Endodermal cell (in vitro differentiated cells): ENCODE data around the gene C19orf53. TPM values are rescaled to one million over a fixed set of nuclear protein-coding genes. Genes with fewer than 3 reads are reported as not detected.
A peak's percentile ranks its signal among the peaks of the same experiment; 100 is the strongest.

ENCODE experiments used
- DNase-seq: peaks from one replicate; pipeline ENCODE4 v3.0.0-alpha.2; 2017
- H3K27ac ChIP-seq: 2 replicates; pipeline ENCODE4 v1.5.1; 2013; ENCODE audit warnings: mild to moderate bottlenecking, low read depth, low read length, moderate library complexity
- H3K27me3 ChIP-seq: 2 replicates; pipeline ENCODE4 v1.6.1; 2013; ENCODE audit warnings: mild to moderate bottlenecking, low read length, moderate library complexity; ENCODE audit not compliant: insufficient read depth, control insufficient read depth, poor library complexity, severe bottlenecking
- H3K36me3 ChIP-seq: 2 replicates; pipeline ENCODE4 v1.7.0; 2013; ENCODE audit warnings: mild to moderate bottlenecking, low read length, moderate library complexity; ENCODE audit not compliant: control insufficient read depth, insufficient read depth
- H3K4me1 ChIP-seq: one replicate; pipeline ENCODE4 v1.7.0; 2013; ENCODE audit warnings: low read length; ENCODE audit not compliant: control insufficient read depth, insufficient read depth
- H3K4me3 ChIP-seq: 2 replicates; pipeline ENCODE4 v1.5.1; 2013; ENCODE audit warnings: mild to moderate bottlenecking, low read length, moderate library complexity
- H3K9ac ChIP-seq: 2 replicates; pipeline ENCODE4 v1.6.1; 2013; ENCODE audit warnings: mild to moderate bottlenecking, low read length, moderate library complexity; ENCODE audit not compliant: poor library complexity, severe bottlenecking; ENCODE audit errors: extremely low read depth
- H3K9me3 ChIP-seq: 2 replicates; pipeline ENCODE4 v1.6.1; 2013; ENCODE audit warnings: mild to moderate bottlenecking, low read length, moderate library complexity; ENCODE audit not compliant: control insufficient read depth
- H3K27ac Mint-ChIP-seq: 2 replicates; pipeline ENCODE4 v1.8.0; 2020; ENCODE audit warnings: mixed read lengths
- H3K27me3 Mint-ChIP-seq: 2 replicates; pipeline ENCODE4 v1.8.0; 2021; ENCODE audit warnings: mild to moderate bottlenecking, mixed read lengths; ENCODE audit not compliant: insufficient read depth
- H3K36me3 Mint-ChIP-seq: 2 replicates; pipeline ENCODE4 v1.8.0; 2020; ENCODE audit warnings: low read depth, mixed read lengths
- H3K4me1 Mint-ChIP-seq: 2 replicates; pipeline ENCODE4 v1.8.0; 2020; ENCODE audit warnings: mixed read lengths
- H3K4me3 Mint-ChIP-seq: 2 replicates; pipeline ENCODE4 v1.8.0; 2020; ENCODE audit warnings: mild to moderate bottlenecking, moderate library complexity, mixed read lengths
- H3K9me3 Mint-ChIP-seq: 2 replicates; pipeline ENCODE4 v1.8.0; 2020; ENCODE audit warnings: mild to moderate bottlenecking, mixed read lengths
- WGBS, 2 experiments: methylation state at CpG; one replicate each; pipeline versions ENCODE4 v1.1.5 to v1.1.7; 2013; ENCODE audit warnings: missing lambda C conversion rate in 2 of 2, mixed read lengths in 1 of 2; ENCODE audit not compliant: insufficient coverage in 1 of 2, insufficient read length in 1 of 2; 5-methylcytosine and 5-hydroxymethylcytosine counted together
- total RNA-seq, 2 donors: library from RNA; stranded (reverse); fragmentation: NEBNext Ultra II Directional in 1 of 2; extraction: Animal tissue kit (Norgen Biotek cat#: 25700) in 1 of 2; gene quantifications; 2 replicates in 1 of 2; 3 replicates in 1 of 2; pipeline ENCODE4 v1.2.1, GENCODE V29; 2021
- TF ChIP-seq, protein P1 (sequence below): fragments of 200-600 bp; sonication (generic); conservative IDR thresholded peaks from 2 replicates; pipeline ENCODE4 v1.5.0; 2021; ENCODE audit warnings: antibody characterized with exemption, mild to moderate bottlenecking

C19orf53 gene
- total RNA-seq, 2 donors from 2014 or later, result 106 to 114 TPM

DNA sequence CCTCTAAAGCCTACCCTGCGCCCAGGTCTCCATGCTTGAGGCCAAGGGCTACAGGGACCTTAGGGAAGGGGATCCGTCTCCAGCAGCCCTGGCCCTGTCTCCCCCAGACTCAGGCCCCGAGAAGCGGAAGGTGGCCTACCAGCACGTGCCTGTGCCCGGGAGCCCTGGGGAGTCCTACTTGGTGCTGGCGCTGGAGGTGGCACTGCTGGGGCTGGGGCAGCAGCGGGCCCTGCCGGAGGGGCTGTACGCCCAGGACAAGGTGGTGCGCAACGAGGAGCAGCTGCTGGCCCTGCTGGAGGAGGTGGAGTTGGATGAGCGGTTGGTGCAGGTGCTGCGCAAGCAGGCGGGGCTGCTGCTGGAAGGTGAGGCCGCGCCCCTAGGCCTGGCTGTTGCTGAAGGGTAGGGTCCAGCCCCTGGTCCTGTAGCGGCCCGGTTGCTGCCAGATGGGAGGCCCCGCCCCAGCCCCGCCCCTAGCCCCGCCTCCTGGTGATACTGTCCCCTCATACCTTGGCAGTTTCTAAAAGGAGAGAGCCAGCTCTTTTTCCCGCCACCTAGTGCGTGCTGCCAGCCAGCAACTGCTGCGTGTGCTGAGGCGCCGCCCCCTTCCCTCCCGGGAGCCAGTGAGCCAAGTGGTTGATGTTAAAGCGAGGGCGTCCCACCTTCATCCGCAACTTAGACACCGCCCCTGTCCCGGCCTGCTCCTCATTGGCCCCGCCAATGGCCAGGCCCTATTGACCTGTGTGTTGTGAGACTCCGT, 43.5 kb downstream of the C19orf53 start:
- Histone ChIP-seq H3K4me1 (no peaks in the 10 kb centered on the region), H3K27me3 (no peaks in the 10 kb centered on the region), H3K36me3 (peaks cover 33% of the 10 kb centered on the region), H3K27ac (no peak overlapping the region), H3K9me3 (no peaks in the 10 kb centered on the region), H3K4me3 (no peak overlapping the region), H3K9ac (no peak overlapping the region)
- no peaks in the 10 kb centered on the region for H3K9me3 Mint-ChIP-seq
- peak; percentile 98 for DNase-seq
- H3K36me3 Mint-ChIP-seq, result peaks cover 63% of the 10 kb centered on the region
- no peaks in the 10 kb centered on the region for H3K4me1 Mint-ChIP-seq
- 61 to 75% methylated on average over 26 to 35 of the region's 35 CpGs for WGBS, 2 experiments
- H3K27me3 Mint-ChIP-seq, result no peaks in the 10 kb centered on the region
- TF ChIP-seq, protein P1, sequence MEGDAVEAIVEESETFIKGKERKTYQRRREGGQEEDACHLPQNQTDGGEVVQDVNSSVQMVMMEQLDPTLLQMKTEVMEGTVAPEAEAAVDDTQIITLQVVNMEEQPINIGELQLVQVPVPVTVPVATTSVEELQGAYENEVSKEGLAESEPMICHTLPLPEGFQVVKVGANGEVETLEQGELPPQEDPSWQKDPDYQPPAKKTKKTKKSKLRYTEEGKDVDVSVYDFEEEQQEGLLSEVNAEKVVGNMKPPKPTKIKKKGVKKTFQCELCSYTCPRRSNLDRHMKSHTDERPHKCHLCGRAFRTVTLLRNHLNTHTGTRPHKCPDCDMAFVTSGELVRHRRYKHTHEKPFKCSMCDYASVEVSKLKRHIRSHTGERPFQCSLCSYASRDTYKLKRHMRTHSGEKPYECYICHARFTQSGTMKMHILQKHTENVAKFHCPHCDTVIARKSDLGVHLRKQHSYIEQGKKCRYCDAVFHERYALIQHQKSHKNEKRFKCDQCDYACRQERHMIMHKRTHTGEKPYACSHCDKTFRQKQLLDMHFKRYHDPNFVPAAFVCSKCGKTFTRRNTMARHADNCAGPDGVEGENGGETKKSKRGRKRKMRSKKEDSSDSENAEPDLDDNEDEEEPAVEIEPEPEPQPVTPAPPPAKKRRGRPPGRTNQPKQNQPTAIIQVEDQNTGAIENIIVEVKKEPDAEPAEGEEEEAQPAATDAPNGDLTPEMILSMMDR, result no peak
- no peak overlapping the region for H3K4me3 Mint-ChIP-seq
- H3K27ac Mint-ChIP-seq, result peak overlapping the region; percentile 78

DNA sequence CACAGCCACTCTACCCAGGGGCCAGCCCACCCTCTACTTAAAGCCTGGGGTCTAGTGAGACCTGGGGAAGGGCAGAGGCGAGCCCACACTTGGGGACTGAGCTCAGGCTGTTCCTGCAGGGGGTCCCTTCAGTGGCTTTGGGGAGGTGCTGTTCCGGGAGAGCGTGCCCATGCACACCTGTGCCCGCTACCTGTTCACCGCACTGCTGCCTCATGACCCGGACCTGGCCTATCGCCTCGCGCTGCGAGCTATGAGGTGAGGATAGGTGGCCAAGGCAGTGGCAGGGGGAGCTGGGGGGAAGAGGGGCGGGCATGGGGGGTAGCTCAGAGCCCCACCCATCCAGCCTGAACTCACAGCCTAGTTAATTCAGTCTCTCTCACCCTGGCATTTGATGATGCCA, 45.0 kb downstream of the C19orf53 start:
- Mint-ChIP-seq H3K4me1 (no peaks in the 10 kb centered on the region), H3K9me3 (no peaks in the 10 kb centered on the region), H3K27ac (no peak overlapping the region), H3K27me3 (no peaks in the 10 kb centered on the region), H3K4me3 (no peak overlapping the region), H3K36me3 (peaks cover 64% of the 10 kb centered on the region)
- no peak for DNase-seq
- Histone ChIP-seq H3K27me3 (no peaks in the 10 kb centered on the region), H3K36me3 (peaks cover 25% of the 10 kb centered on the region), H3K4me1 (no peaks in the 10 kb centered on the region), H3K27ac (no peak overlapping the region), H3K9me3 (no peaks in the 10 kb centered on the region), H3K9ac (no peak overlapping the region), H3K4me3 (no peak overlapping the region)
- TF ChIP-seq, protein P1, result no peak
- 93 to 100% methylated on average over 3 to 10 of the region's 11 CpGs for WGBS, 2 experiments

DNA sequence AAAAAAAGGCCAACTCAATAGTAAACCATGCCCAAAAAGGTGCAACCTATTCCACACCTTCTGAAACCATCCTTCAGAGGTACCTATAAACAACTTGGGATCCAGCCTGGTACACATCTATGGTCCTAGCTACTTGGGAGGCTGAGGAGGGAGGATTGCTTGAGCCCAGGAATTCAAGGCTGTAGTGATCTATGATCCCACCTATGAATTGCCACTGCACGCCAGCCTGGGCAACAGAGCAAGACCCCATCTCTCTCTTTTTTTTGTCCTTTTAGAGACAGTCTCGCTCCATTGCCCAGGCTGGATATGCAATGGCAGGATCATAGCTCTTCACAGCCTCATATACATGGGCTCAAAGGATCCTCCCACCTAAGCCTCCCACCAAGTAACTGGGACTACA, 47.0 kb downstream of the C19orf53 start:
- no peaks in the 10 kb centered on the region for H3K9me3 Mint-ChIP-seq
- TF ChIP-seq, protein P1, result no peak
- H3K4me3 Mint-ChIP-seq, result no peak overlapping the region
- peaks cover 24% of the 10 kb centered on the region for H3K36me3 ChIP-seq
- no peak overlapping the region for H3K4me3 ChIP-seq
- H3K4me1 ChIP-seq, result no peaks in the 10 kb centered on the region
- no peak overlapping the region for H3K27ac Mint-ChIP-seq
- no peaks in the 10 kb centered on the region for H3K27me3 Mint-ChIP-seq
- H3K4me1 Mint-ChIP-seq, result peaks cover 4% of the 10 kb centered on the region
- no peak overlapping the region for H3K9ac ChIP-seq
- H3K27me3 ChIP-seq, result no peaks in the 10 kb centered on the region
- peaks cover 65% of the 10 kb centered on the region for H3K36me3 Mint-ChIP-seq
- DNase-seq, result no peak
- no peak overlapping the region for H3K27ac ChIP-seq
- H3K9me3 ChIP-seq, result no peaks in the 10 kb centered on the region
- 97 to 100% methylated on average over 2 of the region's 2 CpGs for WGBS, 2 experiments
